MCF 10A (cell line): ENCODE data around the gene SFXN4. TPM values are rescaled to one million over a fixed set of nuclear protein-coding genes. Genes with fewer than 3 reads are reported as not detected.

Experiments
- BruUV-seq: library from RNA; stranded (reverse); fragments of 400-500 nt; replicated peaks from 2 replicates; lab custom pipeline; 2021; lab: Mats Ljungman, UMichigan
- CTCF ChIA-PET: fragments of 300-600 bp; sonication (Branson Sonifier 250); formaldehyde crosslinking; extraction: SDS; loops from one replicate; lab custom pipeline; 2021; ENCODE audit warnings: antibody characterized with exemption, inconsistent platforms; lab: Yijun Ruan, JAX
- POLR2A ChIA-PET: fragments of 300-600, 350-650 bp; sonication (Branson Sonifier 250); formaldehyde crosslinking; extraction: SDS; loops from one replicate; lab custom pipeline; 2020; ENCODE audit warnings: antibody characterized with exemption, inconsistent platforms; lab: Yijun Ruan, JAX
- DNase-seq: peaks from one replicate; pipeline ENCODE4 v3.0.0-alpha.2; 2018; ENCODE audit not compliant: unreplicated experiment
- H3K27ac Mint-ChIP-seq: one replicate; pipeline ENCODE4 v1.8.0; 2022; ENCODE audit warnings: mild to moderate bottlenecking, low read depth, mixed read lengths; ENCODE audit not compliant: unreplicated experiment
- H3K27me3 Mint-ChIP-seq: one replicate; pipeline ENCODE4 v1.8.0; 2022; ENCODE audit warnings: mixed read lengths; ENCODE audit not compliant: insufficient read depth, unreplicated experiment
- H3K36me3 Mint-ChIP-seq: one replicate; pipeline ENCODE4 v1.8.0; 2022; ENCODE audit warnings: mild to moderate bottlenecking, moderate library complexity, mixed read lengths; ENCODE audit not compliant: insufficient read depth, unreplicated experiment
- H3K4me1 Mint-ChIP-seq: one replicate; pipeline ENCODE4 v1.8.0; 2022; ENCODE audit warnings: mixed read lengths; ENCODE audit not compliant: insufficient read depth, unreplicated experiment
- H3K4me3 Mint-ChIP-seq: one replicate; pipeline ENCODE4 v1.8.0; 2022; ENCODE audit warnings: mild to moderate bottlenecking, moderate library complexity, mixed read lengths; ENCODE audit not compliant: unreplicated experiment
- H3K9me3 Mint-ChIP-seq: one replicate; pipeline ENCODE4 v1.8.0; 2022; ENCODE audit warnings: mixed read lengths; ENCODE audit not compliant: unreplicated experiment
- CTCF ChIP-seq: fragments of 200-600 bp; IDR thresholded peaks from one replicate; pipeline ENCODE4 v1.8.0; 2022; ENCODE audit warnings: antibody characterized with exemption, mild to moderate bottlenecking; ENCODE audit not compliant: unreplicated experiment
- intact Hi-C: fragments of 100-400 bp; cut with micrococcal nuclease; formaldehyde crosslinking; loops from 2 replicates; pipeline ENCODE4 v1.14.1; 2022
- total RNA-seq: library from RNA; stranded (reverse); gene quantifications from 2 replicates; pipeline ENCODE4 v1.2.3, GENCODE V29; 2022

Gene SFXN4
- total RNA-seq, 1 experiment from 2014 or later: 44.7 TPM

GRCh38 chr10:119105155-119105554 lies 60.4 kb downstream of the SFXN4 start:
- H3K36me3 Mint-ChIP-seq: peaks cover 26% of the 10 kb centered on the region
- no peak for TF ChIP-seq CTCF
- H3K4me3 Mint-ChIP-seq: peak overlapping the region; percentile 66
- H3K27ac Mint-ChIP-seq: no peak overlapping the region
- peaks cover 17% of the 10 kb centered on the region for H3K4me1 Mint-ChIP-seq
- BruUV-seq: TSS peak; percentile 50
- H3K27me3 Mint-ChIP-seq: no peaks in the 10 kb centered on the region
- ChIA-PET POLR2A (interaction anchor here (0.6 to 11.2 kb wide), 10 partner anchors 9 to 768 kb away, joined by 3 to 126 read pairs (median 4); partner anchors contain the start of genes EIF3A and MCMBP), CTCF (no interaction called here)
- DNase-seq: no peak
- no peaks in the 10 kb centered on the region for H3K9me3 Mint-ChIP-seq
- intact Hi-C loops: no loop called here

GRCh38 chr10:119104654-119105015 lies 60.9 kb downstream of the SFXN4 start:
- Mint-ChIP-seq H3K4me1 (peaks cover 19% of the 10 kb centered on the region), H3K27me3 (no peaks in the 10 kb centered on the region), H3K27ac (no peak overlapping the region), H3K9me3 (no peaks in the 10 kb centered on the region), H3K4me3 (peak overlapping the region; percentile 66), H3K36me3 (peaks cover 21% of the 10 kb centered on the region)
- BruUV-seq: no TSS peak
- CTCF ChIA-PET: interaction anchor here (0.6 to 1.3 kb wide), 2 partner anchors 22 to 23 kb away, joined by 3 to 5 read pairs; no protein-coding TSS in a partner anchor
- intact Hi-C loops: loop anchor here (1.0 kb wide), 1 partner anchor 24 kb away; the partner anchor contains the start of gene EIF3A
- POLR2A ChIA-PET: interaction anchor here (0.6 to 11.2 kb wide), 12 partner anchors 8 to 768 kb away, joined by 3 to 126 read pairs (median 4); partner anchors contain the start of genes EIF3A and MCMBP
- no peak for TF ChIP-seq CTCF
- DNase-seq: peak; percentile 25

- no peaks in the 10 kb centered on the region for H3K27me3 Mint-ChIP-seq
- ChIA-PET CTCF (interaction anchor here (0.6 to 1.3 kb wide), 2 partner anchors 21 to 23 kb away, joined by 3 to 5 read pairs; no protein-coding TSS in a partner anchor), POLR2A (interaction anchor here (0.6 to 11.2 kb wide), 12 partner anchors 8 to 769 kb away, joined by 3 to 126 read pairs (median 4); partner anchors contain the start of genes EIF3A and MCMBP)
- H3K4me1 Mint-ChIP-seq: peaks cover 19% of the 10 kb centered on the region
- peaks cover 16% of the 10 kb centered on the region for H3K36me3 Mint-ChIP-seq
- no TSS peak for BruUV-seq
- no peak within 1 kb of the TSS for H3K27ac Mint-ChIP-seq
- TF ChIP-seq CTCF: no peak
- H3K9me3 Mint-ChIP-seq: no peaks in the 10 kb centered on the region
- peak; percentile 73 for DNase-seq
- H3K4me3 Mint-ChIP-seq: peak within 1 kb of the TSS; percentile 66
- intact Hi-C loops: loop anchor here (1.0 kb wide), 1 partner anchor 24 kb away; the partner anchor contains the start of gene EIF3A
Observed at GRCh38 chr10:119103903-119104653, 61.4 kb downstream of the SFXN4 start, which contains the start of gene DENND10. Gene DENND10 (plus strand): TSS chr10:119104113. CDS start chr10:119104143, 30 bp downstream.

- ChIA-PET POLR2A (interaction anchor here (0.7 to 11.2 kb wide), 7 partner anchors 8 to 359 kb away, joined by 3 to 126 read pairs (median 4); partner anchors contain the start of gene EIF3A), CTCF (interaction anchor here (0.6 to 1.3 kb wide), 2 partner anchors 20 to 75 kb away, joined by 3 read pairs; no protein-coding TSS in a partner anchor)
- peaks cover 9% of the 10 kb centered on the region for H3K36me3 Mint-ChIP-seq
- no TSS peak for BruUV-seq
- peak overlapping the region; percentile 66 for H3K4me3 Mint-ChIP-seq
- DNase-seq: no peak
- no peak overlapping the region for H3K27ac Mint-ChIP-seq
- H3K9me3 Mint-ChIP-seq: no peaks in the 10 kb centered on the region
- no peak for TF ChIP-seq CTCF
- intact Hi-C loops: no loop called here
- no peaks in the 10 kb centered on the region for H3K27me3 Mint-ChIP-seq
- H3K4me1 Mint-ChIP-seq: peaks cover 19% of the 10 kb centered on the region
Observed at GRCh38 chr10:119103241-119103902, 62.1 kb downstream of the SFXN4 start.
